OCI-LY7 (cell line): Measurements from ENCODE around the gene CTNNA2. TPM values are rescaled to one million over a fixed set of nuclear protein-coding genes. Genes with fewer than 3 reads are reported as not detected.

Experiments used
- BruUV-seq: library from RNA; stranded (reverse); fragments of 400-500 nt; replicated peaks from 2 replicates; lab custom pipeline; 2021; lab: Mats Ljungman, UMichigan
- CTCF ChIA-PET: fragments of 300-600 bp; sonication (Branson Sonifier 250); formaldehyde crosslinking; loops from one replicate; lab custom pipeline; 2022; ENCODE audit warnings: antibody characterized with exemption; ENCODE audit not compliant: unreplicated experiment; lab: Charles Lee
- POLR2A ChIA-PET: fragments of 300-600 bp; sonication (Branson Sonifier 250); formaldehyde crosslinking; loops from one replicate; lab custom pipeline; 2022; ENCODE audit warnings: antibody characterized with exemption; lab: Charles Lee
- DNase-seq: peaks from one replicate; pipeline ENCODE4 v3.0.0-alpha.2; 2015; ENCODE audit warnings: low spot score
- H2AFZ ChIP-seq: fragments of 200-600 bp; sonication (generic), shearing (Covaris generic); 2 replicates; pipeline ENCODE4 v1.6.1; 2014; ENCODE audit warnings: mild to moderate bottlenecking, antibody characterized with exemption, low read length, moderate library complexity
- H3K27ac ChIP-seq: fragments of 200-600 bp; sonication (generic); 2 replicates; pipeline ENCODE4 v1.5.1; 2014; ENCODE audit warnings: mixed run types, low read depth, mild to moderate bottlenecking, moderate library complexity, low read length, inconsistent platforms; ENCODE audit not compliant: poor library complexity, severe bottlenecking
- H3K36me3 ChIP-seq: fragments of 200-600 bp; sonication (generic); 2 replicates; pipeline ENCODE4 v1.6.1; 2014; ENCODE audit warnings: mild to moderate bottlenecking, antibody characterized with exemption, low read length, moderate library complexity, mixed read lengths; ENCODE audit not compliant: insufficient read depth
- H3K4me1 ChIP-seq: fragments of 200-600 bp; sonication (generic); 2 replicates; pipeline ENCODE4 v1.5.1; 2014; ENCODE audit warnings: mild to moderate bottlenecking, low read length; ENCODE audit not compliant: insufficient read depth, poor library complexity, severe bottlenecking
- H3K4me2 ChIP-seq: fragments of 200-600 bp; sonication (generic); 2 replicates; pipeline ENCODE4 v1.6.1; 2014; ENCODE audit warnings: mild to moderate bottlenecking, low read length
- H3K4me3 ChIP-seq: fragments of 200-600 bp; sonication (generic); 2 replicates; pipeline ENCODE4 v1.5.1; 2014; ENCODE audit warnings: mild to moderate bottlenecking, low read depth, low read length; ENCODE audit not compliant: poor library complexity, severe bottlenecking
- H3K79me2 ChIP-seq: fragments of 200-600 bp; sonication (generic); 2 replicates; pipeline ENCODE4 v1.6.1; 2016; ENCODE audit warnings: low read depth, mild to moderate bottlenecking, low read length, moderate library complexity, mixed read lengths; ENCODE audit not compliant: insufficient read depth
- H3K9me2 ChIP-seq: fragments of 200-600 bp; sonication (generic); 2 replicates; pipeline ENCODE4 v1.6.1; 2016; ENCODE audit warnings: mild to moderate bottlenecking, low read length, mixed read lengths; ENCODE audit not compliant: insufficient read depth
- H3K9me3 ChIP-seq: fragments of 200-600 bp; sonication (generic); 2 replicates; pipeline ENCODE4 v1.6.1; 2014; ENCODE audit warnings: mild to moderate bottlenecking, mixed run types, low read length, mixed read lengths
- H4K20me1 ChIP-seq: fragments of 200-600 bp; sonication (generic); 2 replicates; pipeline ENCODE4 v1.6.1; 2014; ENCODE audit warnings: mild to moderate bottlenecking, antibody characterized with exemption, low read length, moderate library complexity, mixed read lengths; ENCODE audit not compliant: insufficient read depth
- CTCF ChIP-seq: fragments of 200-600 bp; sonication (generic); conservative IDR thresholded peaks from 2 replicates; pipeline ENCODE4 v1.5.1; 2014; ENCODE audit warnings: mild to moderate bottlenecking, antibody characterized with exemption, low read length, moderate library complexity, mixed read lengths
- EZH2phosphoT487 ChIP-seq: fragments of 200-600 bp; sonication (generic); IDR thresholded peaks from 2 replicates; pipeline ENCODE4 v1.6.1; 2018; ENCODE audit warnings: low read depth, borderline replicate concordance, mild to moderate bottlenecking, mixed run types, antibody characterized with exemption, low read length, moderate library complexity, mixed read lengths
- intact Hi-C: fragments of 100-400 bp; cut with micrococcal nuclease; formaldehyde crosslinking; loops from one replicate; pipeline ENCODE4 v1.10.0; 2022; ENCODE audit not compliant: unreplicated experiment
- total RNA-seq, 2 experiments: library from RNA; depleted of rRNA in 1 of 2; stranded (reverse); fragments of >200 nt in 1 of 2; shearing (Covaris generic) in 1 of 2; gene quantifications; 2 replicates each; pipeline ENCODE4 v1.2.3, GENCODE V29; 2014 to 2022

Gene CTNNA2
- total RNA-seq, 2 experiments from 2014 or later, result 0.19 to 2.7 TPM

DNA sequence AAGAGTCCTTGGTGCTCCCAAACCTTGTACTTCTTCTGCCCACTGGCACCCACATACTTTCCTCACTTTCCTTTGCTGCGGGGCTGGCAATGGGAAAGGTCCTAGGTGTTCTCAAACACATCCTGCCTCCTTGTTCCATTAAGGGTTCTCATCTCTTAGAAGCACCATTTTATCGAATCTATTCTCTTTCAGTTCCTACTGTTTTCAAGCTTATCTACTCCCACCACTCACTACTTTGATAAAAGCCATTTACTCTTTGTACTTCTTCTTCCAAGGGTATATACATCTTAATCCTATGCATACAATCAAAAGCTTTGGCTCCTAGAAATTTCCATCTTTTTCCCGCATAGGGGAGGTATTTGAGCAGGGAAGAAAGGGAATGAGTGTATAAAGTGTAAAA lies 868.8 kb downstream of the CTNNA2 start:
- ChIA-PET POLR2A (no interaction called here), CTCF (no interaction called here)
- Histone ChIP-seq H3K4me1 (no peaks in the 10 kb centered on the region), H2AFZ (no peak overlapping the region), H3K9me3 (no peaks in the 10 kb centered on the region), H3K36me3 (no peaks in the 10 kb centered on the region), H3K4me2 (no peak overlapping the region), H3K79me2 (no peaks in the 10 kb centered on the region), H4K20me1 (no peaks in the 10 kb centered on the region), H3K27ac (no peak overlapping the region), H3K9me2 (no peaks in the 10 kb centered on the region), H3K4me3 (no peak overlapping the region)
- no peak for DNase-seq
- intact Hi-C loops, result no loop called here
- TF ChIP-seq EZH2phosphoT487 (no peak), CTCF (no peak)
- BruUV-seq, result no TSS peak

GRCh38 chr2:80392441-80392840 lies 879.6 kb downstream of the CTNNA2 start:
- Histone ChIP-seq H3K79me2 (no peaks in the 10 kb centered on the region), H2AFZ (no peak overlapping the region), H4K20me1 (no peaks in the 10 kb centered on the region), H3K9me3 (no peaks in the 10 kb centered on the region), H3K4me1 (no peaks in the 10 kb centered on the region), H3K27ac (no peak overlapping the region), H3K9me2 (no peaks in the 10 kb centered on the region), H3K36me3 (no peaks in the 10 kb centered on the region), H3K4me2 (no peak overlapping the region), H3K4me3 (no peak overlapping the region)
- intact Hi-C loops, result no loop called here
- POLR2A ChIA-PET, result interaction anchor here (1.4 kb wide), 1 partner anchor 24 kb away, joined by 4 read pairs; no protein-coding TSS in a partner anchor
- TF ChIP-seq CTCF (no peak), EZH2phosphoT487 (no peak)
- CTCF ChIA-PET, result no interaction called here
- BruUV-seq, result no TSS peak
- DNase-seq, result no peak

GRCh38 chr2:80393991-80394390 lies 881.1 kb downstream of the CTNNA2 start:
- intact Hi-C loops, result no loop called here
- no peaks in the 10 kb centered on the region for H4K20me1 ChIP-seq
- no peak for TF ChIP-seq CTCF
- TF ChIP-seq EZH2phosphoT487, result no peak
- no peaks in the 10 kb centered on the region for H3K4me1 ChIP-seq
- no peak overlapping the region for H2AFZ ChIP-seq
- no peak overlapping the region for H3K4me2 ChIP-seq
- H3K4me3 ChIP-seq, result no peak overlapping the region
- no peak overlapping the region for H3K27ac ChIP-seq
- ChIA-PET CTCF (no interaction called here), POLR2A (no interaction called here)
- H3K79me2 ChIP-seq, result no peaks in the 10 kb centered on the region
- H3K36me3 ChIP-seq, result no peaks in the 10 kb centered on the region
- DNase-seq, result no peak
- H3K9me2 ChIP-seq, result no peaks in the 10 kb centered on the region
- no TSS peak for BruUV-seq
- H3K9me3 ChIP-seq, result no peaks in the 10 kb centered on the region
